Measurements from ENCODE around the gene SLC22A23.

The SLC22A23 gene

GRCh38 chr6:3303795-3304411 lies 152.9 kb downstream of the SLC22A23 start:
- Histone ChIP-seq H3K4me3 (ENCODE audit: low read depth in 1 of 2, low read length in 2 of 2) (no peak overlapping the region), H3K27me3 (ENCODE audit: insufficient read depth, low read length, poor library complexity) (peaks cover 3% of the 10 kb centered on the region), H4K20me1 (ENCODE audit: insufficient read depth, low read length) (no peaks in the 10 kb centered on the region), H3K36me3 (ENCODE audit: insufficient read depth, low read length) (no peaks in the 10 kb centered on the region), H3K4me1 (ENCODE audit: insufficient read depth, low read length) (no peaks in the 10 kb centered on the region), H3K9ac (ENCODE audit: low read depth, low read length) (no peak overlapping the region), H3K27ac (ENCODE audit: low read length) (no peak overlapping the region), H3K4me2 (ENCODE audit: insufficient read depth, low read length) (no peak overlapping the region), H3K79me2 (ENCODE audit: insufficient read depth, low read length) (no peaks in the 10 kb centered on the region), H3K9me3 (ENCODE audit: insufficient read depth, low read length, severe bottlenecking) (peaks cover 6% of the 10 kb centered on the region), H2AFZ (ENCODE audit: low read depth, low read length) (no peak overlapping the region)
- DNase-seq: no peak
- TF ChIP-seq EZH2 (IDR thresholded peaks at IDR 0.05; ENCODE audit: borderline replicate concordance, low read depth, low read length, severe bottlenecking): no peak
- no peak for TF ChIP-seq CTCF (IDR thresholded peaks at IDR 0.05; ENCODE audit: borderline replicate concordance, extremely low read depth, low read length, poor library complexity, severe bottlenecking)
- no peak for ATAC-seq (ENCODE audit: insufficient read depth, low read depth)

GRCh38 chr6:3301506-3301905 lies 155.3 kb downstream of the SLC22A23 start:
- TF ChIP-seq CTCF (IDR thresholded peaks at IDR 0.05; ENCODE audit: borderline replicate concordance, extremely low read depth, low read length, poor library complexity, severe bottlenecking) (no peak), EZH2 (IDR thresholded peaks at IDR 0.05; ENCODE audit: borderline replicate concordance, low read depth, low read length, severe bottlenecking) (no peak)
- Histone ChIP-seq H4K20me1 (ENCODE audit: insufficient read depth, low read length) (no peaks in the 10 kb centered on the region), H3K4me3 (ENCODE audit: low read depth in 1 of 2, low read length in 2 of 2) (no peak overlapping the region), H3K4me2 (ENCODE audit: insufficient read depth, low read length) (no peak overlapping the region), H3K9me3 (ENCODE audit: insufficient read depth, low read length, severe bottlenecking) (peaks cover 6% of the 10 kb centered on the region), H3K36me3 (ENCODE audit: insufficient read depth, low read length) (no peaks in the 10 kb centered on the region), H2AFZ (ENCODE audit: low read depth, low read length) (no peak overlapping the region), H3K27me3 (ENCODE audit: insufficient read depth, low read length, poor library complexity) (peaks cover 3% of the 10 kb centered on the region), H3K9ac (ENCODE audit: low read depth, low read length) (no peak overlapping the region), H3K79me2 (ENCODE audit: insufficient read depth, low read length) (no peaks in the 10 kb centered on the region), H3K4me1 (ENCODE audit: insufficient read depth, low read length) (no peaks in the 10 kb centered on the region), H3K27ac (ENCODE audit: low read length) (no peak overlapping the region)
- ATAC-seq (ENCODE audit: insufficient read depth, low read depth): no peak
- DNase-seq: no peak

DNA sequence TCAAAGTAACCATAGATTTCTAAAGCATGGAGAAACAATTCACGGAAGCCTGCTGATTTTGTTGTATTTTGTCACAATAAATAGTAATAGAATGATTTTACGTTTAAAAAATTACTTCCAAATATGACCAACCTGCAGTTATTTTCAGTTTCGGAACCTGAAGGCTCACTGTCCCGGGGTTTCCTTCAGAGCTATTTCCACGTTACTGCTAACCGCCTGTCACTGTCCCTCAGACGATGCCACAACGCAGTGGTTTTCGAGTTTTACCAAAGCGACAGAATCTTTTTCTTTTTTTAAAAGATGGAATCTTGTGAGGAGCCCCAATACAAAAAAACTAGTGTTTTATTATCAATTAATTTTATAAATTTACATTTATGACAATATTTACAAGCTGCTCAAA lies 157.6 kb downstream of the SLC22A23 start:
- DNase-seq: no peak
- no peaks in the 10 kb centered on the region for H3K4me1 ChIP-seq (ENCODE audit: insufficient read depth, low read length)
- H2AFZ ChIP-seq (ENCODE audit: low read depth, low read length): no peak overlapping the region
- H4K20me1 ChIP-seq (ENCODE audit: insufficient read depth, low read length): no peaks in the 10 kb centered on the region
- no peaks in the 10 kb centered on the region for H3K36me3 ChIP-seq (ENCODE audit: insufficient read depth, low read length)
- ATAC-seq (ENCODE audit: insufficient read depth, low read depth): no peak
- H3K9ac ChIP-seq (ENCODE audit: low read depth, low read length): no peak overlapping the region
- no peak overlapping the region for H3K4me2 ChIP-seq (ENCODE audit: insufficient read depth, low read length)
- H3K4me3 ChIP-seq (ENCODE audit: low read depth in 1 of 2, low read length in 2 of 2): no peak overlapping the region
- no peaks in the 10 kb centered on the region for H3K79me2 ChIP-seq (ENCODE audit: insufficient read depth, low read length)
- no peak for TF ChIP-seq EZH2 (IDR thresholded peaks at IDR 0.05; ENCODE audit: borderline replicate concordance, low read depth, low read length, severe bottlenecking)
- no peak for TF ChIP-seq CTCF (IDR thresholded peaks at IDR 0.05; ENCODE audit: borderline replicate concordance, extremely low read depth, low read length, poor library complexity, severe bottlenecking)
- no peaks in the 10 kb centered on the region for H3K9me3 ChIP-seq (ENCODE audit: insufficient read depth, low read length, severe bottlenecking)
- peaks cover 3% of the 10 kb centered on the region for H3K27me3 ChIP-seq (ENCODE audit: insufficient read depth, low read length, poor library complexity)
- no peak overlapping the region for H3K27ac ChIP-seq (ENCODE audit: low read length)

Measured in DND-41 (cell line).